ENCODE data around the gene FAM117A. TPM values are rescaled to one million over a fixed set of nuclear protein-coding genes. Genes with fewer than 3 reads are reported as not detected.

The FAM117A gene
- total RNA-seq, 1 experiment from 2014 or later = 21.8 TPM

- no peak for DNase-seq
- H3K36me3 ChIP-seq (replicated peaks; ENCODE audit: control insufficient read depth, insufficient read depth, low read length) = peaks cover 2% of the 10 kb centered on the region; the same call in 1 of the 2 replicates
- H3K27me3 ChIP-seq (ENCODE audit: control insufficient read depth, insufficient read depth, low read length) = no peaks in the 10 kb centered on the region
- H3K4me3 ChIP-seq (ENCODE audit: insufficient read depth, low read depth, low read length) = no peak overlapping the region
Observed at GRCh38 chr17:49755663-49756283, 8.2 kb downstream of the FAM117A start.

DNA sequence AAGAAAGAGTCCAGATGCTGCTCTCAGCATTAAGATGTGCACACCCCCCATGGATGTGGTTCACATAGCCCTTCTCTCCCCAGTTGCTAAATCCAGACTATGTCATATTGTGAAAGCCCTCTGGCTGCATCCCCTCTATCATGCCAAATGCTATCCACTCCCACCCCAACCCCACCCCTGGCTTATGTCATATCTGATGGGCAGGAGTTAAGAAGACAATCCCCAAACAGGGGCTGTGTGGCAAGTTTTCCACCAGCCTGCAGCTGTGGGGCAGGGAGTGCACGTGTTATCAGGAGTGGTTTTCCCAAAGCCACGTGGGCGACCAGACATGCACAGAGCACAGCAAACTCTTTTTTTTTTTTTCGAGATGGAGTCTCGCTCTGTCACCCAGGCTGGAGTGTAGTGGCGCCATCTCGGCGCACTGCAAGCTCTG, 10.0 kb downstream of the FAM117A start:
- Histone ChIP-seq H3K4me3 (ENCODE audit: insufficient read depth, low read depth, low read length) (no peak overlapping the region), H3K27me3 (ENCODE audit: control insufficient read depth, insufficient read depth, low read length) (no peaks in the 10 kb centered on the region), H3K36me3 (replicated peaks; ENCODE audit: control insufficient read depth, insufficient read depth, low read length) (peaks cover 2% of the 10 kb centered on the region; the same call in 1 of the 2 replicates)
- no peak for DNase-seq

DNA sequence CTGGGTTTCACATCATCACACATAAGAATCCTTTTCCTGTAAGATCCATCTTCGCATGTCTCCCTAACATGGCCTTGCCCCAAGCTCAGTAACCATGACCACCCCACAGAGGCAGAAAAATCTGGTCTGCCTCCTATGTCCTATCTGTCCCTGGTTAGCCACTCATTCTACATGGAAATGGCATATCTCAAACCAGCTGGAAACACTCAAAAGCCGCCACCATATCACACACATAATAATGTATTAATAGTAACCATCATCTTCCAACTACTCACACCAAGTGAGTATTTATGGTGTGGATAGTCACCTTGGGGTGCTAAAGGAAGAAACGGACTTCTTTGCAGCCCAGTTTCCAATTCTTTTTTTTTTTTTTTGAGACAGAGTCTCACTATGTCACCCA, 11.4 kb downstream of the FAM117A start:
- Histone ChIP-seq H3K27me3 (ENCODE audit: control insufficient read depth, insufficient read depth, low read length) (no peaks in the 10 kb centered on the region), H3K4me3 (ENCODE audit: insufficient read depth, low read depth, low read length) (no peak overlapping the region), H3K36me3 (replicated peaks; ENCODE audit: control insufficient read depth, insufficient read depth, low read length) (no peaks in the 10 kb centered on the region)
- DNase-seq = no peak

GRCh38 chr17:49749730-49750129, 14.2 kb downstream of the FAM117A start:
- no peaks in the 10 kb centered on the region for H3K27me3 ChIP-seq (ENCODE audit: control insufficient read depth, insufficient read depth, low read length)
- H3K4me3 ChIP-seq (ENCODE audit: insufficient read depth, low read depth, low read length) = no peak overlapping the region
- H3K36me3 ChIP-seq (replicated peaks; ENCODE audit: control insufficient read depth, insufficient read depth, low read length) = no peaks in the 10 kb centered on the region
- no peak for DNase-seq

DNA sequence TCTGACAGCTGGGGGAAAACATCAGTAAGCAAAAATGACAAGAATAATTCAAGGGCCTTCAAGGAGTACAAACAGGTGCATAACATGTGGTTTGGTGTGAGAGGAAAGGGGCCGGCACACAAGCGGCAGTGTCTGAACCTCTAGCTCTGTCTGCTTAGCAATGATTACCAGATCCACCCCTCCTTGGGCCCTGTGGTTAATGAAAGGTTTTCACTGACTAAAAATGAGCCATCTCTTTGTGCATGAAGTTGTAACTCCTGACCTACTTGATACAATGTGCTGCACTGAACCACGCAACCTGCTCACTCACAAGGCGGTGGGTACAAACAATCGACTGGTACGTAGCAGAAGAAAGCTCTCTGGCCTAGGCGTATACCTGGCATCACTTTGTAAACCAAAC, 15.1 kb downstream of the FAM117A start:
- DNase-seq = no peak
- H3K36me3 ChIP-seq (replicated peaks; ENCODE audit: control insufficient read depth, insufficient read depth, low read length) = no peaks in the 10 kb centered on the region
- H3K27me3 ChIP-seq (ENCODE audit: control insufficient read depth, insufficient read depth, low read length) = no peaks in the 10 kb centered on the region
- H3K4me3 ChIP-seq (ENCODE audit: insufficient read depth, low read depth, low read length) = no peak overlapping the region

DNA sequence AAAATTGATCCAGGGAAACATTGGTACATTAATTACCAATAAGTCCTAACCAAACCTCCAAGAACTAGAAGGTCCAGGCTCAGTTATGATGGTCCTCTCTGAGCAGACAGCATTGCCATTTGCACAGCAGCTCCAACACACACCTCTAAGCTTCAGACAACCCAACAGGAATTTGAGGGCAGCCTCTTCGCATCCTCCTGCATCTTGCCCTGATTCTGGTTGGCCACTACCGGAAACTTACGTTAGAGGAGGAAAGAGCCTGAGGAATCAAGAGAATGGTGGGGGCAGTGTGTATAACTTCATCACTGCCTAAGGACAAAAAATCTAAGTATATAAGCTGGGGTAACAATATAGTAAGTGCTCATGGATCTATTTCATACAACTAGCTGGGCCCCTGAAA, 15.7 kb downstream of the FAM117A start:
- H3K4me3 ChIP-seq (ENCODE audit: insufficient read depth, low read depth, low read length) = no peak overlapping the region
- no peaks in the 10 kb centered on the region for H3K27me3 ChIP-seq (ENCODE audit: control insufficient read depth, insufficient read depth, low read length)
- no peaks in the 10 kb centered on the region for H3K36me3 ChIP-seq (replicated peaks; ENCODE audit: control insufficient read depth, insufficient read depth, low read length)
- DNase-seq = no peak

- Histone ChIP-seq H3K4me3 (ENCODE audit: insufficient read depth, low read depth, low read length) (no peak overlapping the region), H3K27me3 (ENCODE audit: control insufficient read depth, insufficient read depth, low read length) (no peaks in the 10 kb centered on the region), H3K36me3 (replicated peaks; ENCODE audit: control insufficient read depth, insufficient read depth, low read length) (no peaks in the 10 kb centered on the region)
- DNase-seq = no peak
Observed at GRCh38 chr17:49747632-49748031, 16.3 kb downstream of the FAM117A start.

GRCh38 chr17:49746791-49747490, 17.0 kb downstream of the FAM117A start:
- no peak for DNase-seq
- Histone ChIP-seq H3K4me3 (ENCODE audit: insufficient read depth, low read depth, low read length) (no peak overlapping the region), H3K27me3 (ENCODE audit: control insufficient read depth, insufficient read depth, low read length) (no peaks in the 10 kb centered on the region), H3K36me3 (replicated peaks; ENCODE audit: control insufficient read depth, insufficient read depth, low read length) (no peaks in the 10 kb centered on the region)

DNA sequence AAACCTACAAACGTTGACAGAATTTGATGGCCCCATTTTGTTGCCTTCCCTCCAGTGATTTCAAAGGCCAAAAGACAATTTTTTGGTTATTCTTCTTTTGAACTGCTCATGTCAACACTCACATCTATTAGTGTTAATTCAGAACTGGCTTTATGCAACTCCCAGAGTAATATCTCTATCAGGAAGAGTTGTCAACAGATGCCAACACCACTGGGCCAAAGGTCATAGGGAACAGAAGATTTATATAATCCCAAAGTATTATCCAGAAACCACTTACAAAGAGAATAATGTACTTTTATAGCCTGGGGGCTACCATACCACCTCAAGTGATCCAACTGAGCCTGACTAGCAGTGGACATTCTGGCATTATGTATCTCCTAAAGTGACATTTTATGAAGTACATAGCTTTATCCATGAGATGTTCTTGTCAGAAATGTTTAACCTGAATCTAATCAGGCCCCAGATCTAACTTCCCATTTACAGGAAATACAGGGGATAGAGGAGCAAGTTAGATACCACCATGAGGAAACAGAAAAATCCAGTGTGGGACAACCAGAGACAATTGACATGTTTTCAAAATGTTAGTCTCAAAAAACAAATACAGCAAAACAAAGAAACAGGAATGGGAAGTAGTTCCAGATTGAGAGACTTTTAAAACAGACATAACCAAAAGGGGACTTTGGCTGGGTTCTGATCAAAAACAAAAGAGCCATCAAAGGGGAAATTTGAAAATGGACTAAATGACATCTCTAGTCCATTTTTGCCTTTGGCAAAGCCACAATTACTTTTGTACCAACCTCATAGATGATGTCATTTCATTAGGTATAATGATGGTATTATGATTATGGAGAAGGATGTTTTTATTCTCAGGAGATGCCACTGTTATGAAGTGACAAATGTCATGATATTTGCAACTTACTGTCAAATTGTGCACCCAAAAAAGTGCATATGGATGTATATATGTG, 18.5 kb downstream of the FAM117A start:
- Histone ChIP-seq H3K4me3 (ENCODE audit: insufficient read depth, low read depth, low read length) (no peak overlapping the region), H3K36me3 (replicated peaks; ENCODE audit: control insufficient read depth, insufficient read depth, low read length) (no peaks in the 10 kb centered on the region), H3K27me3 (ENCODE audit: control insufficient read depth, insufficient read depth, low read length) (no peaks in the 10 kb centered on the region)
- DNase-seq = no peak

DNA sequence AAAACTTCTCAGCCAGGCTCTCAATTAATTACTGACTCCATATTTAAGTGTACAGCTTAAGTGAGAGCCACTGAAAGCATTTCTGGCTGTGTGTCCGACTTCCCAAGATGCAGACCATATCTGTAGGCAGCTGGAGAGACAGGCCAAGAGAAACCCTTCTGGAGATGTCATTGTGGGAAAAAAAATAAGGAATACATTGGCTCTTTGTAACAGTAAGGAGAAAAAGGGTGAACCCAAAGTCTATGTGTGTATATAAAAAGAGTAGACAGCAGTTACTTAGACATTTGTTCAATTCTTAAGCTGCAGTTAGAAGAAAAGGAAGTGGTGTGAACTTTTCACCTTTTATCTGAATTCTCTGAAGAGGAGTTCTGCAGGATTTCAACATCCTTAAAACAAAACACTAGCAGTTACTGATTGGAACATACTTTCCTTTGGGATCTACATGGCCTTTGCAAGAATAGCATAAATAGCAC, 21.7 kb downstream of the FAM117A start:
- no peak for DNase-seq
- Histone ChIP-seq H3K27me3 (ENCODE audit: control insufficient read depth, insufficient read depth, low read length) (no peaks in the 10 kb centered on the region), H3K36me3 (replicated peaks; ENCODE audit: control insufficient read depth, insufficient read depth, low read length) (no peaks in the 10 kb centered on the region), H3K4me3 (ENCODE audit: insufficient read depth, low read depth, low read length) (no peak overlapping the region)

- no peaks in the 10 kb centered on the region for H3K27me3 ChIP-seq (ENCODE audit: control insufficient read depth, insufficient read depth, low read length)
- H3K36me3 ChIP-seq (replicated peaks; ENCODE audit: control insufficient read depth, insufficient read depth, low read length) = no peaks in the 10 kb centered on the region
- H3K4me3 ChIP-seq (ENCODE audit: insufficient read depth, low read depth, low read length) = no peak overlapping the region
- no peak for DNase-seq
Observed at GRCh38 chr17:49741692-49742076, 22.2 kb downstream of the FAM117A start.

GRCh38 chr17:49741009-49741691, 22.8 kb downstream of the FAM117A start:
- H3K4me3 ChIP-seq (ENCODE audit: insufficient read depth, low read depth, low read length) = no peak overlapping the region
- H3K27me3 ChIP-seq (ENCODE audit: control insufficient read depth, insufficient read depth, low read length) = no peaks in the 10 kb centered on the region
- no peaks in the 10 kb centered on the region for H3K36me3 ChIP-seq (replicated peaks; ENCODE audit: control insufficient read depth, insufficient read depth, low read length)
- DNase-seq = no peak

DNA sequence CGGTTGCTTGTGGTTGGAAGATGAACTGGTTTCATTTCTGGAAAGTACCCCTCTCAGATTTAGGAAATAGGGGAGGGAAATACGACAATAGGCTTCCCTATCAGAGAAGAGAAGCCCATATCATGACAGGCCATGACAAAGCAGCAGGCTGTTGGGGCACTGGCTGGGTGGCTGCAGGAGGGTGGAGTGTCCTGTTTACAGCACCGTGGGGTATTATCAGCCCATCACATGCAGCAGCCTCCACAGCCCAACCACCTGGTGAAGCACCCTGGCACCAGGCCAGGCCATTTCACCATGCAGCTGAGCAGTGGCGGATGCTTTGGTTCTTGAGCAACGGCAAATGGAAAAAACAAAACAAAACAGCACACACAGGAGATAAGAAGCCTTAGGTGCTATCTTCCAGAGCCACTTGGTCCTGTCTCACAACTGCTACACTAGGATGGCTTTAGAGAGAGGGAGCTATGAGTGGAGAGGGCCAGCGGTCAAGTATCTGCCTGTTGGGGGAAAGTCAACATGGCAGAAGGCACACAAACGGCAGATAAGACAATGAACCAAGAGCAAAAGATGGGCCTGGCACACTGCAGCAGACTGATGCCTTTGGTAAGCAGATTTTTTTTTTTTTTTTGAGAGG, 24.2 kb downstream of the FAM117A start:
- no peak for DNase-seq
- no peaks in the 10 kb centered on the region for H3K27me3 ChIP-seq (ENCODE audit: control insufficient read depth, insufficient read depth, low read length)

More for the DNA sequence above, 24.2 kb downstream of the FAM117A start:
- Histone ChIP-seq H3K4me3 (ENCODE audit: insufficient read depth, low read depth, low read length) (no peak overlapping the region), H3K36me3 (replicated peaks; ENCODE audit: control insufficient read depth, insufficient read depth, low read length) (no peaks in the 10 kb centered on the region)
